Measurements from ENCODE around the gene OSBPL2.

DNA sequence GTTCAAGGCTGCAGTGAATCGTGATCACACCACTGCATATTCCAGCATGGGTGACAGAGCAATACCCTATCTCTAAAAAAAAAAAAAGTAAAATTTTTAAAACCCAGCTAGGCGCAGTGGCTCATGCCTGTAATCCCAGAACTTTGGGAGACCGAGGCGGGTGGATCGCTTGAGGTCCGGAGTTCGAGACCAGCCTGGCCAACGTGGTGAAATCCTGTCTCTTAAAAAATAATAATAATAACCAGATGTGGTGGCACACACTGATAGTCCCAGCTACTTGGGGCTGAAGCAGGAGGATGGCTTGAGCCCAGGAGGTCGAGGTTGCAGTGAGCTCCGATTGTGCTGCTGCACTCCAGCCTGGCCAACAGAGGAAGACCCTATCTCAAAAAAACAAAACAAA is 42.0 kb upstream of the OSBPL2 start:
- TF ChIP-seq POLR2AphosphoS5 (IDR thresholded peaks at IDR 0.05) = no peak
- TF ChIP-seq, protein P1, sequence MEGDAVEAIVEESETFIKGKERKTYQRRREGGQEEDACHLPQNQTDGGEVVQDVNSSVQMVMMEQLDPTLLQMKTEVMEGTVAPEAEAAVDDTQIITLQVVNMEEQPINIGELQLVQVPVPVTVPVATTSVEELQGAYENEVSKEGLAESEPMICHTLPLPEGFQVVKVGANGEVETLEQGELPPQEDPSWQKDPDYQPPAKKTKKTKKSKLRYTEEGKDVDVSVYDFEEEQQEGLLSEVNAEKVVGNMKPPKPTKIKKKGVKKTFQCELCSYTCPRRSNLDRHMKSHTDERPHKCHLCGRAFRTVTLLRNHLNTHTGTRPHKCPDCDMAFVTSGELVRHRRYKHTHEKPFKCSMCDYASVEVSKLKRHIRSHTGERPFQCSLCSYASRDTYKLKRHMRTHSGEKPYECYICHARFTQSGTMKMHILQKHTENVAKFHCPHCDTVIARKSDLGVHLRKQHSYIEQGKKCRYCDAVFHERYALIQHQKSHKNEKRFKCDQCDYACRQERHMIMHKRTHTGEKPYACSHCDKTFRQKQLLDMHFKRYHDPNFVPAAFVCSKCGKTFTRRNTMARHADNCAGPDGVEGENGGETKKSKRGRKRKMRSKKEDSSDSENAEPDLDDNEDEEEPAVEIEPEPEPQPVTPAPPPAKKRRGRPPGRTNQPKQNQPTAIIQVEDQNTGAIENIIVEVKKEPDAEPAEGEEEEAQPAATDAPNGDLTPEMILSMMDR (IDR thresholded peaks at IDR 0.05) = no peak
- TF ChIP-seq POLR2A (IDR thresholded peaks at IDR 0.05) = no peak
